GM19351 (cell line): ENCODE results near the gene ENTREP3.
"Not testable (repeated sequence)": the region's sequence is repeated elsewhere in the genome, so short reads cannot be mapped to it uniquely, and the experiment has no call there.

Experiments used
- ATAC-seq: cut with Tn5 transposase; IDR thresholded peaks from one replicate; pipeline ENCODE4 v1.9.1; 2021; ENCODE audit warnings: mild to moderate bottlenecking, moderate library complexity; ENCODE audit not compliant: unreplicated experiment

Gene ENTREP3

DNA sequence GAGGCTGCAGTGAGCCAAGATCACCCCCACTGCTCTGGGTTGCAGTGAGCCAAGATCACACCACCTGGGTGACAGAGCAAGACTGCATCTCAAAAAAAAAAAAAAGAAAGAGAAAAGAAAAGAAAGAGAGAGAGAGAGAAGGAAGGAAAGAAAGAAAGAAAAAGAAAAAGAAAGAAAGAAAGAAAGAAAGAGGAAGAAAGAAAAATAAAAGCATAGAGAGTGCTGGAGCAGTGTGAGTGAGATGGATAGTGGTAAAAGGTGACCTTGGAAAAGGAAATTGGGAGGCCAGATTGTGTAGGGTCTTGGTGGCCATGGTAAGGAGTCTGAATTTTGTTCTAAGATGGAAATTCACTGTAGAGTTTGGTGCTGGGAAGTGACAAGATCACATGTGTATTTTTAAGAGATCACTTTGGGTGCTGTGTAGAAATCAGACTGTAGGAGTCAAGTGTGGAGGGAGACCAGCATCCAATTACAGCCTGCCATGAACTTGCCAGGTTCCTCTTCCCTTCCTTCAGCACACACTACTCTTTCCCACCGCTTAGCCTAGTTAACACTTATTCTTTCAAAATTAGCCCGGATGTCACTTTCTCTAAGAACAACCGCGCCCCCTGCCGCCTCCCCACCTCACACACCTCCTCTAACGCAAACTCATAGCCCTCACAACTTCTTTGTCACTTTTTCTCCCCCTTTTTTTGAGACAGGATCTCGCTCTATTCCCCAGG, 28.9 kb downstream of the ENTREP3 start:
- ATAC-seq, result no peak

DNA sequence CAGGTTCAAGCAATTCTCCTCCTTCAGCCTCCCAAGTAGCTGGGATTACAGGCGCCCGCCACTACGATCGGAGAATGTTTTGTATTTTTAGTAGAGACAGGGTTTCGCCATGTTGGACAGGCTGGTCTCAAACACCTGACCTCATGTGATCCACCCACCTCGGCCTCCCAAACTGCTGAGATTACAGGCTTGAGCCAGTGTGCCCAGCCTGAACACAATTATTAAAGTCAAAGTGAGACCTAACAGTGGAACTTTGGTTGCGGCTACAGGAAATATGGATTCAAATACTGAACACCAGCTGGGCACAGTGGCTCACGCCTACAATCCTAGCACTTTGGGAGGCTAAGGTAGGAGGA, 29.9 kb downstream of the ENTREP3 start:
- ATAC-seq, result not testable (repeated sequence)

GRCh38 chr1:155223047-155223446, 32.2 kb downstream of the ENTREP3 start:
- ATAC-seq, result no peak

GRCh38 chr1:155220211-155220965, 34.9 kb downstream of the ENTREP3 start:
- ATAC-seq, result not testable (repeated sequence)

DNA sequence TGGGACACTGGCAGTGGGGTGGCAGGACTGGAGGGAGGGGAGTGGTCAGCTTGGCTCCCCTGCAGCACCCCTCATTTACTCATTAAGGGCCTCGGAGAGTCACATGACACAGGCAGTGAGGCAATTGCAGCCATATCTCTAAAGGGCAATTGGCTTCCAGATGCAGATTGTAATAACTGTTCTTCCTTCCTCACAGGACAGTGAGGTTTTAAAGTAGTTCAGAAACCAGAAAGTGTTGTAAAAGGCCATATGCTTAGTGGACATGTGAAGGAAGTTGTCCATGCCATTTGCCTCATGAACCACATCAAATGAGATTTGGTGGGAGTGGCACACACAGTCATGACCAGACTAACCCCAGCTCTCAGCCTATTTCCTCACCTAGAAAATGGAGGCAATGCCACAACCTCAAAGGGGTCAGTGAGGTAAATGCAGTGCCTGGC, 35.7 kb downstream of the ENTREP3 start:
- no peak for ATAC-seq

GRCh38 chr1:155218854-155219591, 36.3 kb downstream of the ENTREP3 start:
- no peak for ATAC-seq

DNA sequence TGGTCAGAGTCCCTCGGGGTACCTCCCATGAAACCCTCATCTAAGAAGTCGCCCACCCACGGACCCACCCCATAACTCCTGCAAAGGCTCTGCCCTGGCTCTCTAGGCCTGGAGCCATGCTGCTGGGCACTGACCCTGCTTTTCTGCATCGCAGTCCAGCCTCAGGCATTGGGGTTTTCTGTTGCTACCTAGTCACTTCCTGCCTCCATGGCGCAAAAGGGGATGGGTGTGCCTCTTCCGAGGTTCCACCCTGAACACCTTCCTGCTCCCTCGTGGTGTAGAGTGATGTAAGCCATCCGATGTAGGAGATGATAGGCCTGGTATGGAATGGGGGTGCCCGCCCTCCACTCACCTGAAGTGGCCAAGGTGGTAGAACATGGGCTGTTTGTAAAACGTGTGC, 40.6 kb downstream of the ENTREP3 start:
- ATAC-seq, result not testable (repeated sequence)

GRCh38 chr1:155212051-155212440, 43.2 kb downstream of the ENTREP3 start:
- ATAC-seq, result not testable (repeated sequence)

- not testable (repeated sequence) for ATAC-seq
These were observed 43.8 kb downstream of the ENTREP3 start for GRCh38 chr1:155211381-155212050.

- ATAC-seq, result no peak
These were observed 44.8 kb downstream of the ENTREP3 start for GRCh38 chr1:155210314-155211104.

- ATAC-seq, result no peak
These were observed 46.0 kb downstream of the ENTREP3 start for GRCh38 chr1:155209312-155209721.

DNA sequence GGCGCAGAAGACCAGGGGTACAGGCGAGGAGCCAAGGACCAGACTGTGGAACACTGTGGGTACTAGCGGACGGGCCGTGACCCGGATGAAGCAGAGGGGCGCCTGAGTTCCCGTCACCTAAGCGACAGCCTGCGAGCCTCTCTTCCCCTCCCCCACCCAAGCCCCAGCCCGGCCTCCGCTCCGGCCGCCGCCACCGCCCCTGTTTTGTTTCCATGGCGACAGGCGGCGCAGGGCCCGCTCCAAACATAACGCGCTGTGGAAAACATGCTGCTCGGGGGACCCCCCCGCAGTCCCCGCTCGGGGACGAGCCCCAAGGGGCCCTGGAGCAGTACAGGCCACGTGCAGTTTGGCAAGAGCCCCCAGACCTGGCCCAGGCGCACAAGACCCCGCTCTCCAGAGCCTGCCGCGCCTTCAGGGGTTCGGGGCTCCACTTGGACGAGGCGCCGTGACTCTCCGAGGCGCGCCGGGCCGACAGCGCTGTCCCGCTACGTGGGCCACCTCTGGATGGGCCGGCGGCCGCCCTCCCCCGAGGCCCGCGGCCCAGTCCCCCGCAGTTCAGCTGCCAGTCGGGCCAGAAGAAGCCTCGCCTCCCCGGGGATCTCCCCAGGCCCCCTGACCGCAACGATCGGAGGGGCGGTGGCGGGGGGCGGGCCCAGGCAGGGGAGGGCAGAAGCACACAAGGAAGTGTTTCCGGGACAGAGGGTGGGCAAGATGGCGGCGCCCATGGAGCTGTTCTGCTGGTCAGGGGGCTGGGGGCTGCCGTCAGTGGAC, 46.6 kb downstream of the ENTREP3 start, which contains the start of gene MTX1:
TSS of gene MTX1 (plus strand) at position 155 of the 771 bp plus-strand sequence. CDS start at position 265, 110 bp downstream.
- ATAC-seq, result peak; percentile 77

- no peak for ATAC-seq
These were observed 47.3 kb downstream of the ENTREP3 start, which contains the start of gene THBS3 for GRCh38 chr1:155207806-155208540. TSS of gene THBS3 (minus strand) at chr1:155207897. CDS start at chr1:155207876, 21 bp downstream.

- peak; percentile 39 for ATAC-seq
These were observed 48.1 kb downstream of the ENTREP3 start for GRCh38 chr1:155206891-155207805.

DNA sequence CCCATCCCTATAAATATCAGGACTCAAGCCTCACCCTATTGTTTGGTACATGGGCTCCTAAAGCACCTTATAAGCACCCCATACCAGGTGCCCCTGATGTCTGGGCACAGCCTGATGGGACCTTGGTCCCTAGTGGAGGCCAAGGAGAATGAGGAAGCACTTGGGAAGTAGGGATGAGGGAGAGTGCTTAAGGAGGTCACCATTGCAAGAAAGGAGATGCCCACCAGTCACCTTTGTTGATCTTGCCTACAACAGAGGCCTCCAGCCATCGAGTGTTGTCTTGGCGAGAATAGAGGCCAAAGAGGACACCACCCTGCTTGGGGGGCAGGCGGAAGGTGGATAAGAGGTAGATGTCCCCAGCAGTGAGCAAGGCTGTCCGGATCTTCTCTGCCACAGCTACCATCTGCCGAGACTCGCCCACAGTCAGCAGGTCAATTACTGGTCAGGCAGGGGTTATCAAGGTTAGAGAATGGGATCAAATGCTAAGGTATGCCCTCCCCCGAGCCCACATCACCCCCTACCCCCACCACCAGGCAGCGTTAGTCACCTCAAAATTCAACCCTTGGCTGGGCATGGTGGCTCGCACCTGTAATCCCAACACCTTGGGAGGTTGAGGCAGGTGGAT, 49.2 kb downstream of the ENTREP3 start:
- ATAC-seq, result no peak

DNA sequence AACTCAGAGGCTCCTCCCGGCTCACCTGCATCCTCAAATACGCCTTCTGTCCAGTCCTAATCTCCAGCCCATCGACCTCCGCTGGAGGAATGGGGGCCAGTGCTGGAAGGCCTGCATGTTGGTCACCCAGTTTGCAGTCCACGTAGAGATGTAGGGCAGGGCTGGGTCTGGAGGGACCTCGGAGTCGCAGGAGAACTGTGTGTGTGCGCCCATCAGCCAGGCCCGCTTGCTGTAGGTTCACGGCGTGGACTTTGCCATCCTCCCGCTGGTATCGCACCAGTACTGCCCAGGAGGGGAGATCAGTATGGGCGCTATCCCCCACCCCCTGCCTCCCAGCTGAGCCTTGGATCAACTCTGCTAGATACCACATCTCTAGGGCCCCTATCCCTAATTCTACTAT, 50.2 kb downstream of the ENTREP3 start:
- ATAC-seq, result no peak
